ENCODE measurements around the gene NHERF1.
A peak's percentile ranks its signal among the peaks of the same experiment; 100 is the strongest.

Gene NHERF1

GRCh38 chr17:74773871-74774286 is 25.5 kb downstream of the NHERF1 start:
- Histone ChIP-seq H3K4me3 (ENCODE audit: insufficient read length, low read depth) (no peak overlapping the region), H3K36me3 (ENCODE audit: insufficient read depth, insufficient read length, low read length) (peaks cover 57% of the 10 kb centered on the region), H3K27me3 (ENCODE audit: insufficient read depth, insufficient read length) (no peaks in the 10 kb centered on the region), H3K4me1 (ENCODE audit: insufficient read depth, insufficient read length) (no peaks in the 10 kb centered on the region), H3K9ac (ENCODE audit: insufficient read length, low read depth) (no peak overlapping the region), H3K9me3 (ENCODE audit: insufficient read depth, low read length) (no peaks in the 10 kb centered on the region)
- TF ChIP-seq ZNF274 (IDR thresholded peaks at IDR 0.05; ENCODE audit: low read depth, low read length) (no peak), SUZ12 (IDR thresholded peaks at IDR 0.05; ENCODE audit: extremely low read depth, insufficient read depth, insufficient read length) (no peak), YY1 (IDR thresholded peaks at IDR 0.05; ENCODE audit: insufficient read depth, insufficient read length) (no peak)
- DNase-seq (ENCODE audit: low read depth, low spot score) = no peak

- Histone ChIP-seq H3K9ac (ENCODE audit: insufficient read length, low read depth) (peak overlapping the region; percentile 89), H3K9me3 (ENCODE audit: insufficient read depth, low read length) (no peaks in the 10 kb centered on the region), H3K27me3 (ENCODE audit: insufficient read depth, insufficient read length) (no peaks in the 10 kb centered on the region), H3K4me3 (ENCODE audit: insufficient read length, low read depth) (peak overlapping the region; percentile 94), H3K4me1 (ENCODE audit: insufficient read depth, insufficient read length) (no peaks in the 10 kb centered on the region), H3K36me3 (ENCODE audit: insufficient read depth, insufficient read length, low read length) (peaks cover 58% of the 10 kb centered on the region)
- DNase-seq (ENCODE audit: low read depth, low spot score) = no peak
- TF ChIP-seq ZNF274 (IDR thresholded peaks at IDR 0.05; ENCODE audit: low read depth, low read length) = no peak
- TF ChIP-seq SUZ12 (IDR thresholded peaks at IDR 0.05; ENCODE audit: extremely low read depth, insufficient read depth, insufficient read length) = no peak
- no peak for TF ChIP-seq YY1 (IDR thresholded peaks at IDR 0.05; ENCODE audit: insufficient read depth, insufficient read length)
Measured at GRCh38 chr17:74775409-74776043, 27.1 kb downstream of the NHERF1 start.

GRCh38 chr17:74776044-74776962 is 27.9 kb downstream of the NHERF1 start, which contains the start of gene NAT9:
TSS of gene NAT9 (minus strand) at chr17:74776345. CDS start at chr17:74775698, 647 bp downstream.
- Histone ChIP-seq H3K4me1 (ENCODE audit: insufficient read depth, insufficient read length) (no peaks in the 10 kb centered on the region), H3K9me3 (ENCODE audit: insufficient read depth, low read length) (no peaks in the 10 kb centered on the region), H3K4me3 (ENCODE audit: insufficient read length, low read depth) (peak within 1 kb of the TSS; percentile 94), H3K27me3 (ENCODE audit: insufficient read depth, insufficient read length) (no peaks in the 10 kb centered on the region), H3K36me3 (ENCODE audit: insufficient read depth, insufficient read length, low read length) (peaks cover 58% of the 10 kb centered on the region), H3K9ac (ENCODE audit: insufficient read length, low read depth) (peak within 1 kb of the TSS; percentile 93)
- peak; percentile 93 for DNase-seq (ENCODE audit: low read depth, low spot score)
- no peak for TF ChIP-seq SUZ12 (IDR thresholded peaks at IDR 0.05; ENCODE audit: extremely low read depth, insufficient read depth, insufficient read length)
- TF ChIP-seq YY1 (IDR thresholded peaks at IDR 0.05; ENCODE audit: insufficient read depth, insufficient read length) = no peak
- no peak for TF ChIP-seq ZNF274 (IDR thresholded peaks at IDR 0.05; ENCODE audit: low read depth, low read length)

DNA sequence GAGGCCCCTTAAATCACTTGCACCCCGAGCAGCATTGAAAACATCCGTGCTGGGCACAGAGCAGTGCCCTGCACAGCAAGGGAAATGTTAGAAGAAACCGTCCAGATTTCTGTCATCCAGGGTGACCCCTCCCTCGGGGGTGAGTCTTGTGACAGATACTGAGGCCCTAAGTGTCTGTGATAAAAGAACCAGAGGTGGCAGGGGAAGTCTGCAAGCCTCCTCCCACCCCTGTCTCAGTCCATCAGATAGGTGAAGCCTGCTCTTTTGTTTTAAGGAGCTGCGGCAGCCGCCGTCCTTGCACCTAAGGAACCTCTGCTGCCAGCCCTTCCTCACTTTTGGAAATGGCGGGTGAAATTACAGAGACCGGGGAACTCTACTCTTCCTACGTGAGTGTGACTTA is 28.6 kb downstream of the NHERF1 start:
- H3K9ac ChIP-seq (ENCODE audit: insufficient read length, low read depth) = peak overlapping the region; percentile 93
- no peak for TF ChIP-seq SUZ12 (IDR thresholded peaks at IDR 0.05; ENCODE audit: extremely low read depth, insufficient read depth, insufficient read length)
- no peak for TF ChIP-seq YY1 (IDR thresholded peaks at IDR 0.05; ENCODE audit: insufficient read depth, insufficient read length)
- TF ChIP-seq ZNF274 (IDR thresholded peaks at IDR 0.05; ENCODE audit: low read depth, low read length) = no peak
- peak overlapping the region; percentile 89 for H3K4me3 ChIP-seq (ENCODE audit: insufficient read length, low read depth)
- H3K4me1 ChIP-seq (ENCODE audit: insufficient read depth, insufficient read length) = no peaks in the 10 kb centered on the region
- no peak for DNase-seq (ENCODE audit: low read depth, low spot score)
- H3K27me3 ChIP-seq (ENCODE audit: insufficient read depth, insufficient read length) = no peaks in the 10 kb centered on the region
- H3K36me3 ChIP-seq (ENCODE audit: insufficient read depth, insufficient read length, low read length) = peaks cover 58% of the 10 kb centered on the region
- no peaks in the 10 kb centered on the region for H3K9me3 ChIP-seq (ENCODE audit: insufficient read depth, low read length)

DNA sequence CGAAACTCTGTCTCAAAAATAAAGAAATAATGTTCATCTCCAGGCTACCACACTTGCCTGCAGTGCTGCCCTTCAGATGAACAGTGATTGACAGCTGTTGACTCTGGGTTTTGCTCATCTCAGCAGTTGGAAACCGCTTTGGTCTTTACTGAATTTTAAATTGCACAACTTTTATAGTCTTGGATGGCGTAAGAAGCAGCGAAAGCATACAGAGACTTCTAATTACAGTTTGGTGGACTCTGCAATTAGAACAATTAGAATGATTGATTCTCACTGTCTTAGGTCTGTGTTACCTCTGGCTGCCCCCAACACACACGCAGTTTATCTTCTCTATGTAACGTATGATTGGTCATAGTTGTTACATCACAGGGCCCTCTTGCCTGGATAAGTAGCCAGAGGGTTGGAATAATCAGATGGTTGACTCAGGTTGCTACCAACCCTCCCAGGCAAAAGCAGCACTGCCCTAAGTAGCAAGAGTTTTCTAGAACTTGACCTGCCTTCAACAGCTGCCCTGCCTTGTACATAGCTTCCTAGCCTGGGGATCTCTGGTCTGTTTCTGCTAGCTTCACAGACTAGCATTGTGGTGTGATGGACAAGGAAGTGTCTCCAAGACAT is 29.6 kb downstream of the NHERF1 start:
- Histone ChIP-seq H3K9ac (ENCODE audit: insufficient read length, low read depth) (no peak overlapping the region), H3K27me3 (ENCODE audit: insufficient read depth, insufficient read length) (no peaks in the 10 kb centered on the region), H3K9me3 (ENCODE audit: insufficient read depth, low read length) (no peaks in the 10 kb centered on the region), H3K36me3 (ENCODE audit: insufficient read depth, insufficient read length, low read length) (peaks cover 52% of the 10 kb centered on the region), H3K4me3 (ENCODE audit: insufficient read length, low read depth) (no peak overlapping the region), H3K4me1 (ENCODE audit: insufficient read depth, insufficient read length) (no peaks in the 10 kb centered on the region)
- DNase-seq (ENCODE audit: low read depth, low spot score) = no peak
- TF ChIP-seq YY1 (IDR thresholded peaks at IDR 0.05; ENCODE audit: insufficient read depth, insufficient read length) (no peak), SUZ12 (IDR thresholded peaks at IDR 0.05; ENCODE audit: extremely low read depth, insufficient read depth, insufficient read length) (no peak), ZNF274 (IDR thresholded peaks at IDR 0.05; ENCODE audit: low read depth, low read length) (no peak)

- no peak for TF ChIP-seq SUZ12 (IDR thresholded peaks at IDR 0.05; ENCODE audit: extremely low read depth, insufficient read depth, insufficient read length)
- TF ChIP-seq ZNF274 (IDR thresholded peaks at IDR 0.05; ENCODE audit: low read depth, low read length) = no peak
- no peak for TF ChIP-seq YY1 (IDR thresholded peaks at IDR 0.05; ENCODE audit: insufficient read depth, insufficient read length)
- no peak for DNase-seq (ENCODE audit: low read depth, low spot score)
- Histone ChIP-seq H3K36me3 (ENCODE audit: insufficient read depth, insufficient read length, low read length) (peaks cover 46% of the 10 kb centered on the region), H3K27me3 (ENCODE audit: insufficient read depth, insufficient read length) (no peaks in the 10 kb centered on the region), H3K4me1 (ENCODE audit: insufficient read depth, insufficient read length) (no peaks in the 10 kb centered on the region), H3K9ac (ENCODE audit: insufficient read length, low read depth) (no peak overlapping the region), H3K9me3 (ENCODE audit: insufficient read depth, low read length) (no peaks in the 10 kb centered on the region), H3K4me3 (ENCODE audit: insufficient read length, low read depth) (no peak overlapping the region)
Measured at GRCh38 chr17:74778960-74779359, 30.5 kb downstream of the NHERF1 start.
